Immature natural killer cell (primary cell): Measurements from ENCODE around the gene LRPPRC. TPM values are rescaled to one million over a fixed set of nuclear protein-coding genes. Genes with fewer than 3 reads are reported as not detected.
"Not testable (repeated sequence)": the region's sequence is repeated elsewhere in the genome, so short reads cannot be mapped to it uniquely, and the experiment has no call there.

Experiments
- DNase-seq, 3 donors: peaks; one replicate each; pipeline ENCODE4 v3.0.0; 2022; ENCODE audit warnings: mixed read lengths in 1 of 3
- H3K27ac Mint-ChIP-seq, 6 donors: one replicate each; pipeline ENCODE4 v1.8.0; 2020; ENCODE audit warnings: mixed read lengths in 6 of 6, mild to moderate bottlenecking in 5 of 6, inconsistent platforms in 4 of 6, moderate library complexity in 3 of 6
- H3K27me3 Mint-ChIP-seq, 3 donors: one replicate each; pipeline ENCODE4 v1.8.0; 2020 to 2021; ENCODE audit warnings: low read depth in 3 of 3, mild to moderate bottlenecking in 3 of 3, mixed read lengths in 3 of 3, moderate library complexity in 3 of 3, inconsistent platforms in 1 of 3
- H3K36me3 Mint-ChIP-seq, 3 donors: one replicate each; pipeline ENCODE4 v1.8.0; 2020; ENCODE audit warnings: mixed read lengths in 3 of 3, inconsistent platforms in 2 of 3, mild to moderate bottlenecking in 2 of 3
- H3K4me1 Mint-ChIP-seq, 2 donors: one replicate each; pipeline ENCODE4 v1.8.0; 2020; ENCODE audit warnings: inconsistent platforms in 2 of 2, mild to moderate bottlenecking in 2 of 2, mixed read lengths in 2 of 2, moderate library complexity in 1 of 2
- H3K4me3 Mint-ChIP-seq, 5 donors: one replicate each; pipeline ENCODE4 v1.8.0; 2020; ENCODE audit warnings: mild to moderate bottlenecking in 5 of 5, mixed read lengths in 5 of 5, inconsistent platforms in 3 of 5, moderate library complexity in 3 of 5
- H3K9me3 Mint-ChIP-seq, 6 donors: one replicate each; pipeline ENCODE4 v1.8.0; 2020; ENCODE audit warnings: mild to moderate bottlenecking in 6 of 6, mixed read lengths in 6 of 6, inconsistent platforms in 4 of 6, moderate library complexity in 3 of 6
- polyA plus RNA-seq, 3 donors: library from polyadenylated mRNA; unstranded; fragments of 300-500 nt; fragmentation: Illumina TruSeq; gene quantifications; one replicate each; pipeline ENCODE4 v1.2.3, GENCODE V29; 2021

The LRPPRC gene
- polyA plus RNA-seq, 3 donors from 2014 or later: 20.4 to 33.3 (median 28.8) TPM

- Mint-ChIP-seq H3K27me3 (no peaks in the 10 kb centered on the region), H3K27ac (peak overlapping the region in 3 of 6 donors; percentile 3 to 75 (median 41)), H3K4me1 (peaks cover 0 to 9% of the 10 kb centered on the region in 2 donors), H3K36me3 (peaks cover 14 to 42% (median 14%) of the 10 kb centered on the region in 3 donors), H3K9me3 (no peaks in the 10 kb centered on the region), H3K4me3 (peak overlapping the region in 3 of 5 donors; percentile 9 to 54 (median 31))
- no peak for DNase-seq
These were observed 68.3 kb downstream of the LRPPRC start for GRCh38 chr2:43927442-43927841.

DNA sequence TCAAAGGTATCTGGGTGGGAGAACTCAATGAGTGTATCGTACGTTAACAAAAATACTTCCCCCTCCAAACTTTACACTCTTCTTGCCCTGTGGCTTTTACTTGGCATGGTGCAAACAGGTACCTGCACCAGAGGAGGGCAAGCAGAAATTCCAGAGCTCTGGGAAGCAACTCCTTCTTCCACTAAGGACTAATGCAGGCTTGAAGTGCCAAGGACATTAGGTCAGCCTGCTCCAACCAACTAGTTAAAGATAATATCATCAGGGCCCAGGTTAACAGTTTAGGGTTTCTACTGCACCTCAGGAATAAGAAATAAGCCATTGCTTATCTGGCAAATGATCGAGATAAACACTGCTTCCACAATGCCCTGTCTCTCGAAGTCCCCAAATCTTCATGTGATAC, 70.4 kb downstream of the LRPPRC start:
- no peak for DNase-seq
- no peak overlapping the region for H3K27ac Mint-ChIP-seq
- H3K4me1 Mint-ChIP-seq: peaks cover 0 to 9% of the 10 kb centered on the region in 2 donors
- H3K36me3 Mint-ChIP-seq: peaks cover 10 to 35% (median 13%) of the 10 kb centered on the region in 3 donors
- H3K27me3 Mint-ChIP-seq: no peaks in the 10 kb centered on the region
- no peaks in the 10 kb centered on the region for H3K9me3 Mint-ChIP-seq
- H3K4me3 Mint-ChIP-seq: no peak overlapping the region

DNA sequence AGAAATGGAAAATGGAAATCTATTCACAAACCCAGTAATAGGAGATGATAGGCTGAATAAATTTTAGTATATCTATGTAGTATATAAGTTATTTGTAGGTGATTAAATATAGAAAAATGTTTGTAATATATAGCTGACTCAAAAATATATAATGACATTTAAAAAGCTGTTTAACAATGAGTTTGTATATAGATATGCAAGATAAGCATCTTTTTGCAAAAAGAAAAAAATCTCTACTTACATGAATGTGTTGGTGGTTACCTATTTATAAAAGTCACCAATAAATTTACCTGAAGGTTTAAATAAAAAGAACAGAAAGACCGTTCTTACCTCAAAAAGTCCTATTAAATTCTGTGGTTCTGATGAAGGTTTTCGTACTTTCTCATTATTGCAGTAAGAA, 71.3 kb downstream of the LRPPRC start:
- no peak overlapping the region for H3K27ac Mint-ChIP-seq
- peaks cover 0 to 9% of the 10 kb centered on the region in 2 donors for H3K4me1 Mint-ChIP-seq
- no peak overlapping the region for H3K4me3 Mint-ChIP-seq
- no peak for DNase-seq
- H3K36me3 Mint-ChIP-seq: peaks cover 7 to 29% (median 10%) of the 10 kb centered on the region in 3 donors
- H3K27me3 Mint-ChIP-seq: no peaks in the 10 kb centered on the region
- no peaks in the 10 kb centered on the region for H3K9me3 Mint-ChIP-seq

GRCh38 chr2:43911136-43911790, 84.5 kb downstream of the LRPPRC start:
- H3K27ac Mint-ChIP-seq, DNase-seq, H3K9me3 Mint-ChIP-seq, H3K27me3 Mint-ChIP-seq, H3K4me3 Mint-ChIP-seq, H3K4me1 Mint-ChIP-seq: not testable (repeated sequence)
- H3K36me3 Mint-ChIP-seq: peaks cover 18 to 61% (median 25%) of the 10 kb centered on the region in 3 donors

DNA sequence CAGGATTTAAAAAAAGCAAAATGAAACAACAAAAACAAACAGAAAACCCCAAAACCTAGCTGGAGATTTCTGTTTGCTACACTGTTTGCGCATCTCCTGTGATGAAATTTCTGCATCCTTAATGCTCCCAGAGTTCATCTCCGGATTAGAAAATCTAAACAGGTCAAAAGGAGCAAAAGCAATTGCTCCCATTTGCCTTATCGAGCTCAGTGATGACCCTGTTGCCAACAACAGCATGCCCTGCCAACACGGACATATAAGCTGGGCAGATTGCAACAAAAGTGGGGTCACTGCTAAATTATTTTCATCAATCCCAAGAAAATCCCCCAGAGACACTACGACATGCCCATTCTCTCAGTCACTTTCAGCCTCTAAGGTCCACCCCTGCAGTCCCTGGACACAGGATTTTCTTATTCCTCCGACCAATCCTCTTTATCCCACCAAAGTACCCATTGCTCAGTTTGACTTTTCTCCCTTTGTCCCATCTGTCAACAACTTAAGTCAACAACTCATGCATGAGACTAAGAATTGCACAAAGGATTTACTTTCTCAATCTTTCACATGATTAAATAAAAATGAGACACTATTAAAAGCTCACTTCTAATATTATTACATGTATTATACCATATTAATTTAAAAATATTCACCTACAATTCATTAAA, 89.2 kb downstream of the LRPPRC start:
- Mint-ChIP-seq H3K4me3 (no peak overlapping the region), H3K4me1 (no peaks in the 10 kb centered on the region), H3K36me3 (peaks cover 13 to 53% (median 23%) of the 10 kb centered on the region in 3 donors), H3K27me3 (peaks cover 0 to 2% (median 0%) of the 10 kb centered on the region in 3 donors), H3K27ac (no peak overlapping the region), H3K9me3 (no peaks in the 10 kb centered on the region)
- DNase-seq: no peak

GRCh38 chr2:43905871-43906270, 89.9 kb downstream of the LRPPRC start:
- Mint-ChIP-seq H3K9me3 (no peaks in the 10 kb centered on the region), H3K27me3 (peaks cover 0 to 2% (median 0%) of the 10 kb centered on the region in 3 donors), H3K4me1 (no peaks in the 10 kb centered on the region), H3K36me3 (peaks cover 13 to 48% (median 19%) of the 10 kb centered on the region in 3 donors), H3K27ac (no peak overlapping the region), H3K4me3 (no peak overlapping the region)
- no peak for DNase-seq

- no peak overlapping the region for H3K27ac Mint-ChIP-seq
- peaks cover 17 to 47% (median 17%) of the 10 kb centered on the region in 3 donors for H3K36me3 Mint-ChIP-seq
These were observed 90.4 kb downstream of the LRPPRC start for GRCh38 chr2:43905371-43905803.

GRCh38 chr2:43899589-43899988, 96.2 kb downstream of the LRPPRC start:
- Mint-ChIP-seq H3K36me3 (peaks cover 14 to 44% (median 17%) of the 10 kb centered on the region in 3 donors), H3K4me1 (no peaks in the 10 kb centered on the region), H3K27me3 (no peaks in the 10 kb centered on the region), H3K27ac (no peak overlapping the region), H3K4me3 (no peak overlapping the region), H3K9me3 (no peaks in the 10 kb centered on the region)
- DNase-seq: no peak

More at GRCh38 chr2:43905371-43905803, 90.4 kb downstream of the LRPPRC start:
- Mint-ChIP-seq H3K4me3 (no peak overlapping the region), H3K9me3 (no peaks in the 10 kb centered on the region), H3K27me3 (peaks cover 0 to 2% (median 0%) of the 10 kb centered on the region in 3 donors), H3K4me1 (no peaks in the 10 kb centered on the region)
- DNase-seq: no peak

- peaks cover 16 to 46% (median 18%) of the 10 kb centered on the region in 3 donors for H3K36me3 Mint-ChIP-seq
- no peak for DNase-seq
These were observed 96.9 kb downstream of the LRPPRC start for GRCh38 chr2:43898838-43899346.

DNA sequence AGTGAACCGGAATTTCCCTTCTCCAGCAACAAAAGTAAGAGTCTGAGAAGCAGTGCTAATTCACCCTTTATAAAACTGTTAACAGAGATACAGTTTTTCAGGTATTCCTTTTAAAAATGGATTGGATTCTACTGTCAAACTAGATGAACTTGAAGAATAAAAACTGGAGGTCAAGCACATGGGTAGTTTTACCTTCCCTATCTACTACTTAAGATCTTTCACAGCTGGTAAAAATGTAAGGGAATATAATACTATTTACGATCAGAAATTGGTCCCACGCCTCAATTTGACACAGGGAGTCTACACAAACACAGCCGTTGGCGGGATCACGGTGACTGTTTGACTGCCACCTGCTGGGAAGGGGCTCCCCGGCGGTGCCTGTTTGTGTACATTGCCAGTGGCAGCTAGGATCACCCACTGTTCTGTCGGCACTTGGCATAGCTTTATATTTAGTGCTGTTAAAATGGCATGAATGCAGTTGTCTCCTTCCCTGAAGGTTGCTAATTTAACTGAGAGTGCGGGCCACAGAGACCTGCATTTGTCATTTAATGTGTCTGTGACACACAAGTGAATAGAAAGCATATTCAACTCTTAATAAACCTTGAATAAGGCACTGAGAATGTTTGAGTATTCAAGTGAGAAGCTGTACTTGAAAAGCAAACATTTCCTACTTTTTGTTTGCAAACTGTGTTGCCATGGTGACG, 97.5 kb downstream of the LRPPRC start:
- Mint-ChIP-seq H3K27me3 (no peaks in the 10 kb centered on the region), H3K27ac (no peak overlapping the region), H3K9me3 (no peaks in the 10 kb centered on the region), H3K36me3 (peaks cover 20 to 51% (median 22%) of the 10 kb centered on the region in 3 donors), H3K4me3 (no peak overlapping the region), H3K4me1 (no peaks in the 10 kb centered on the region)
- no peak for DNase-seq

More at GRCh38 chr2:43898838-43899346, 96.9 kb downstream of the LRPPRC start:
- H3K9me3 Mint-ChIP-seq: no peaks in the 10 kb centered on the region
- H3K4me1 Mint-ChIP-seq: no peaks in the 10 kb centered on the region
- no peak overlapping the region for H3K4me3 Mint-ChIP-seq
- no peak overlapping the region for H3K27ac Mint-ChIP-seq
- no peaks in the 10 kb centered on the region for H3K27me3 Mint-ChIP-seq

DNA sequence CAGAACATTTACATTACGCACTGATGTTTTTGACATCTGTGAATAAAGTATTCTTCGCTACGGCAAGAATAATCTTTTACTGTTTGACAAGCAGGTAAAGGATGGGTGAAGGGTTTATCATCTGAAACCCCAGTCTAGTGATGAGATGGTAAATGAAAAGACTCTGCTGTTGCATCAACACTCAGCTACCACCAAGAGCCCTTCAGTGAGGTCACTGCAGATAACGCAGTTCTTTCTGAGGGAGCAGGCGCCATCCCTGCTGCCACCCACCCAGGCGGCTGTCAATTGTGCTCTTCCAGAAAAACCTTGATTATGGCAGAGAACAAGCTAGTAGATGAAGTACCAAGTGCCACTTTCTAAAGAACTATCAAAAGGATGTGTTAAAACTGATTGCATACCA, 98.3 kb downstream of the LRPPRC start:
- no peak for DNase-seq
- Mint-ChIP-seq H3K27ac (no peak overlapping the region), H3K9me3 (no peaks in the 10 kb centered on the region), H3K27me3 (peaks cover 0 to 1% (median 0%) of the 10 kb centered on the region in 3 donors), H3K4me1 (no peaks in the 10 kb centered on the region), H3K36me3 (peaks cover 25 to 53% (median 26%) of the 10 kb centered on the region in 3 donors), H3K4me3 (no peak overlapping the region)

- peaks cover 0 to 1% (median 0%) of the 10 kb centered on the region in 3 donors for H3K27me3 Mint-ChIP-seq
- no peak overlapping the region for H3K27ac Mint-ChIP-seq
- H3K4me3 Mint-ChIP-seq: no peak overlapping the region
- peaks cover 31 to 59% (median 32%) of the 10 kb centered on the region in 3 donors for H3K36me3 Mint-ChIP-seq
- DNase-seq: no peak
- no peaks in the 10 kb centered on the region for H3K9me3 Mint-ChIP-seq
- no peaks in the 10 kb centered on the region for H3K4me1 Mint-ChIP-seq
These were observed 98.9 kb downstream of the LRPPRC start for GRCh38 chr2:43896906-43897305.

DNA sequence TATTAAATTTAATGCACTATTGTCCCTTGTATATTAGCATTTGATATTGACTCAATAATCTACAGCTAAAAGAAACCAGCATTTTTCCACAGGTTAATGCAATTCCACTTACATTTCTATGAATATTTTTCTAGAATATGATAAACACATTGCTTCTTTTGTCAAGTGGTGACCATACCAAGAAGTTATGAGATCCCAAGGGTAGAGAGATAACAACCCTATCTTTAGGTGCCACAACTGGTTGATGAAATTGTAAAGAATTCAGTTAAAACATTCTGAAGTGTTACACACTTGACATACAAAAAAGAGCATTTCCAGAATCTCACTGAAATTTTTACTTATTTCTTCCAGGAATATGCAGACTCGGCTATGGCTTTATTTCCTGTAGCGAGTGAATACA, 101.0 kb downstream of the LRPPRC start:
- Mint-ChIP-seq H3K36me3 (peaks cover 39 to 76% (median 47%) of the 10 kb centered on the region in 3 donors), H3K9me3 (no peaks in the 10 kb centered on the region), H3K4me3 (no peak overlapping the region), H3K27me3 (peaks cover 0 to 1% (median 0%) of the 10 kb centered on the region in 3 donors), H3K27ac (no peak overlapping the region), H3K4me1 (no peaks in the 10 kb centered on the region)
- no peak for DNase-seq

DNA sequence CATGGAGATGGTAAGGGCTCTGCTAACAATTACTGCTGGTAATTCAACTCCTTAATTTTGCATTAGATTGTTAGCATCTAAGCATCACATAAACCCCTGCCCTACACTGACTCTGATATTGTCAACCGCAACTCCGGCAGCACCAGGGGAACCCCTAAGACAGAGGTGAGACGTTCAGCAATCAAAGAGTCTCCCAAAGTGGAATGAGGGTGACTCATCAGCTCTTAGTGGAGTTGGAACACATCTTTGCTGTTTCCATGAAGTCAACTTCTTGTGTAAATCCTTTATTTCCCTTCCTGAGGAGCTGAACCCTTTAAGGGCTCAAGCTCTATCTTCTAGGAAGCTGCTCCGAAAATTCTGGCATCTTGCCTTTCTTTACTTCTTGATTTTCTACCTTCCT, 104.9 kb downstream of the LRPPRC start:
- peaks cover 51 to 73% (median 55%) of the 10 kb centered on the region in 3 donors for H3K36me3 Mint-ChIP-seq
- no peak for DNase-seq
- H3K9me3 Mint-ChIP-seq: no peaks in the 10 kb centered on the region
- no peak overlapping the region for H3K4me3 Mint-ChIP-seq
- H3K4me1 Mint-ChIP-seq: no peaks in the 10 kb centered on the region
- peaks cover 0 to 4% (median 1%) of the 10 kb centered on the region in 3 donors for H3K27me3 Mint-ChIP-seq
- H3K27ac Mint-ChIP-seq: no peak overlapping the region
